GM19438 (cell line): ENCODE measurements around the gene ZNF813.
A peak's percentile ranks its signal among the peaks of the same experiment; 100 is the strongest.

Source experiments
- ATAC-seq: cut with Tn5 transposase; IDR thresholded peaks from one replicate; pipeline ENCODE4 v1.9.1; 2021; ENCODE audit warnings: low read depth; ENCODE audit not compliant: unreplicated experiment

The ZNF813 gene

GRCh38 chr19:53519446-53519845, 51.9 kb downstream of the ZNF813 start:
- ATAC-seq = no peak

GRCh38 chr19:53520163-53520546, 52.6 kb downstream of the ZNF813 start:
- no peak for ATAC-seq

GRCh38 chr19:53520547-53521372, 53.2 kb downstream of the ZNF813 start:
- peak; percentile 98 for ATAC-seq

- no peak for ATAC-seq
These were observed 54.1 kb downstream of the ZNF813 start for GRCh38 chr19:53521373-53522202.

GRCh38 chr19:53525922-53526321, 58.4 kb downstream of the ZNF813 start:
- no peak for ATAC-seq

- ATAC-seq = no peak
These were observed 63.1 kb downstream of the ZNF813 start for GRCh38 chr19:53530622-53531021.

- no peak for ATAC-seq
These were observed 63.9 kb downstream of the ZNF813 start for GRCh38 chr19:53531457-53531856.

GRCh38 chr19:53532362-53532761, 64.8 kb downstream of the ZNF813 start:
- no peak for ATAC-seq

GRCh38 chr19:53536225-53536548, 68.7 kb downstream of the ZNF813 start:
- ATAC-seq = no peak

- ATAC-seq = no peak
These were observed 69.6 kb downstream of the ZNF813 start for GRCh38 chr19:53537121-53537520.

- ATAC-seq = peak; percentile 73
These were observed 70.2 kb downstream of the ZNF813 start, which contains the start of gene ZNF331 for GRCh38 chr19:53537521-53538377. ZNF331 (plus strand) TSS chr19:53538145; CDS start chr19:53569377, 31,232 bp downstream.

- ATAC-seq = no peak
These were observed 71.0 kb downstream of the ZNF813 start for GRCh38 chr19:53538378-53539109.

GRCh38 chr19:53540091-53540490, 72.6 kb downstream of the ZNF813 start:
- ATAC-seq = no peak

- ATAC-seq = no peak
These were observed 74.4 kb downstream of the ZNF813 start for GRCh38 chr19:53541971-53542370.

GRCh38 chr19:53545271-53546065, 77.9 kb downstream of the ZNF813 start:
- ATAC-seq = no peak
